K562 (cell line): ENCODE measurements around the gene TBX10. TPM values are rescaled to one million over a fixed set of nuclear protein-coding genes. Genes with fewer than 3 reads are reported as not detected.

Source experiments
- EP400 ChIP-seq: fragments of 450-650 bp; IDR thresholded peaks from 2 replicates; pipeline ENCODE4 v1.6.1; 2017; ENCODE audit warnings: antibody characterized with exemption, mild to moderate bottlenecking, moderate library complexity
- GTF2F1 ChIP-seq: IDR thresholded peaks from 2 replicates; pipeline ENCODE4 v1.6.1; 2011; ENCODE audit warnings: low read depth, low read length, improper control_type of control experiment
- HOXB6 ChIP-seq: fragments of 250-450 bp; sonication (Bioruptor Pico); IDR thresholded peaks from 2 replicates; pipeline ENCODE4 v1.5.1; 2022; ENCODE audit warnings: mild to moderate bottlenecking, borderline replicate concordance
- MAFF ChIP-seq: IDR thresholded peaks from 2 replicates; pipeline ENCODE4 v1.6.1; 2012; ENCODE audit warnings: low read length, improper control_type of control experiment
- MCM2 ChIP-seq: fragments of 450-650 bp; IDR thresholded peaks from 2 replicates; pipeline ENCODE4 v1.6.1; 2017; ENCODE audit warnings: low read depth, mild to moderate bottlenecking
- MEF2D ChIP-seq: conservative IDR thresholded peaks from 2 replicates; pipeline ENCODE4 v1.6.1; 2016; ENCODE audit warnings: low read depth, missing genetic modification characterization, missing compliant biosample characterization
- MLLT1 ChIP-seq, 2 experiments: fragments of 450-650 bp; IDR thresholded peaks; 2 replicates each; pipeline ENCODE4 v1.6.1; 2016
- NFIC ChIP-seq: fragments of 450-650 bp; IDR thresholded peaks from 2 replicates; pipeline ENCODE4 v1.6.1; 2017; ENCODE audit warnings: mild to moderate bottlenecking, inconsistent platforms
- PHF20 ChIP-seq: fragments of 450-650 bp; IDR thresholded peaks from 2 replicates; pipeline ENCODE4 v1.6.1; 2018; ENCODE audit not compliant: partially characterized antibody
- PPARD ChIP-seq: fragments of 250-450 bp; sonication (Bioruptor Pico); IDR thresholded peaks from 2 replicates; pipeline ENCODE4 v1.8.0; 2022; ENCODE audit warnings: inconsistent platforms, mild to moderate bottlenecking, moderate library complexity
- RBM22 ChIP-seq: fragments of 200-400 bp; formaldehyde crosslinking; IDR thresholded peaks from 2 replicates; pipeline ENCODE4 v1.6.1; 2018; ENCODE audit warnings: low read length, low read depth; ENCODE audit not compliant: poor library complexity, severe bottlenecking
- SMARCA5 ChIP-seq: fragments of 450-650 bp; IDR thresholded peaks from 2 replicates; pipeline ENCODE4 v1.6.1; 2016
- SMC3 ChIP-seq: conservative IDR thresholded peaks from 2 replicates; pipeline ENCODE4 v1.6.1; 2011; ENCODE audit warnings: low read depth, low read length, improper control_type of control experiment; ENCODE audit not compliant: insufficient read depth
- SOX6 ChIP-seq: fragments of 450-650 bp; IDR thresholded peaks from 2 replicates; pipeline ENCODE4 v1.6.1; 2014; ENCODE audit warnings: mild to moderate bottlenecking
- TAF9B ChIP-seq: fragments of 450-650 bp; IDR thresholded peaks from 2 replicates; pipeline ENCODE4 v1.6.1; 2018; ENCODE audit warnings: mild to moderate bottlenecking; ENCODE audit not compliant: partially characterized antibody
- ZNF12 ChIP-seq: sonication (generic); formaldehyde crosslinking; IDR thresholded peaks from 2 replicates; pipeline ENCODE4 v1.4.0; 2020; ENCODE audit warnings: mild to moderate bottlenecking, missing genetic modification reagents
- ZNF175 ChIP-seq: fragments of 200-800 bp; sonication (Bioruptor generic); IDR thresholded peaks from 2 replicates; pipeline ENCODE4 v1.6.1; 2016; ENCODE audit warnings: low read depth, mild to moderate bottlenecking, missing genetic modification characterization, missing compliant biosample characterization
- ZNF232 ChIP-seq: sonication (generic); formaldehyde crosslinking; IDR thresholded peaks from 2 replicates; pipeline ENCODE4 v1.8.0; 2022; ENCODE audit warnings: mild to moderate bottlenecking, missing genetic modification reagents
- ZNF589 ChIP-seq: fragments of 200-800 bp; sonication (Bioruptor generic); IDR thresholded peaks from 2 replicates; pipeline ENCODE4 v1.6.1; 2016; ENCODE audit warnings: low read depth, missing genetic modification characterization, missing compliant biosample characterization
- ZNF695 ChIP-seq: fragments of 450-650 bp; formaldehyde crosslinking; IDR thresholded peaks from 2 replicates; pipeline ENCODE4 v1.4.0; 2020; ENCODE audit warnings: mild to moderate bottlenecking, moderate library complexity
- ZNF764 ChIP-seq: fragments of 250-450 bp; sonication (Bioruptor Pico); IDR thresholded peaks from 2 replicates; pipeline ENCODE4 v1.4.0; 2020; ENCODE audit warnings: low read depth, mild to moderate bottlenecking, moderate library complexity
- ZSCAN32 ChIP-seq: fragments of 450-650 bp; formaldehyde crosslinking; IDR thresholded peaks from 2 replicates; pipeline ENCODE4 v1.4.0; 2020; ENCODE audit warnings: mild to moderate bottlenecking, moderate library complexity
- polyA plus RNA-seq, 8 experiments: library from polyadenylated mRNA; depleted of rRNA in 4 of 8; stranded (reverse) in 5 of 8; unstranded in 3 of 8; fragments of >200 nt; fragmentation: Nextera tagmentation in 2 of 8; fragmentation: Illumina TruSeq in 1 of 8; extraction: Ambion mirVana in 2 of 8; extraction: Trizol in 1 of 8; gene quantifications; 2 replicates each; pipeline versions ENCODE4 v1.2.1 to v1.2.3, GENCODE V29; 2011 to 2014; ENCODE audit warnings: inconsistent platforms in 1 of 8, missing spikeins in 1 of 8
- total RNA-seq, 7 experiments: library from RNA; depleted of rRNA in 6 of 7; stranded (reverse); fragments of >200 nt in 6 of 7; fragmentation: Illumina TruSeq in 2 of 7; extraction: Trizol in 2 of 7; gene quantifications; 2 replicates each; pipeline versions ENCODE4 v1.2.1 to v1.2.3, GENCODE V29; 2011 to 2021; ENCODE audit warnings: low replicate concordance in 1 of 7
- TF ChIP-seq, protein P1 (sequence below), 3 experiments: fragments of 200-800 bp in 1 of 3; sonication (Bioruptor generic) in 1 of 3; sonication (generic) in 1 of 3; formaldehyde crosslinking in 1 of 3; IDR thresholded peaks; 2 replicates each; pipeline versions ENCODE4 v1.6.1 to v1.8.0; 2016 to 2022; ENCODE audit warnings: mild to moderate bottlenecking in 2 of 3, missing compliant biosample characterization in 2 of 3, missing genetic modification characterization in 2 of 3, missing genetic modification reagents in 1 of 3
- TF ChIP-seq, protein P2 (sequence below): fragments of 450-650 bp; IDR thresholded peaks from 2 replicates; pipeline ENCODE4 v1.6.1; 2018; ENCODE audit not compliant: partially characterized antibody

The TBX10 gene
- total and polyA plus RNA-seq, 9 of the 15 experiments (the other 6 are each of a cell fraction or from before 2014, with no cell fraction given): not detected

- TF ChIP-seq PPARD (CRISPR knock-in tag): no peak
- TF ChIP-seq MEF2D (tag): no peak
- TF ChIP-seq MLLT1 (IDR thresholded peaks at IDR 0.05): no peak
- TF ChIP-seq ZNF589 (CRISPR knock-in tag): peak; percentile 48; the same call in 1 of the 2 replicates
- no peak for TF ChIP-seq SMC3
- TF ChIP-seq ZNF232 (CRISPR knock-in tag): no peak
- peak; percentile 74 for TF ChIP-seq EP400
- no peak for TF ChIP-seq ZNF12
- TF ChIP-seq, protein P1, sequence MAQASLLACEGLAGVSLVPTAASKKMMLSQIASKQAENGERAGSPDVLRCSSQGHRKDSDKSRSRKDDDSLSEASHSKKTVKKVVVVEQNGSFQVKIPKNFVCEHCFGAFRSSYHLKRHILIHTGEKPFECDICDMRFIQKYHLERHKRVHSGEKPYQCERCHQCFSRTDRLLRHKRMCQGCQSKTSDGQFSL (CRISPR knock-in tag; IDR thresholded peaks at IDR 0.05): no peak
- TF ChIP-seq, protein P1 (tag; IDR thresholded peaks at IDR 0.05): no peak
- no peak for TF ChIP-seq MCM2
- TF ChIP-seq ZNF764: no peak
- no peak for TF ChIP-seq MAFF
- TF ChIP-seq, protein P2, sequence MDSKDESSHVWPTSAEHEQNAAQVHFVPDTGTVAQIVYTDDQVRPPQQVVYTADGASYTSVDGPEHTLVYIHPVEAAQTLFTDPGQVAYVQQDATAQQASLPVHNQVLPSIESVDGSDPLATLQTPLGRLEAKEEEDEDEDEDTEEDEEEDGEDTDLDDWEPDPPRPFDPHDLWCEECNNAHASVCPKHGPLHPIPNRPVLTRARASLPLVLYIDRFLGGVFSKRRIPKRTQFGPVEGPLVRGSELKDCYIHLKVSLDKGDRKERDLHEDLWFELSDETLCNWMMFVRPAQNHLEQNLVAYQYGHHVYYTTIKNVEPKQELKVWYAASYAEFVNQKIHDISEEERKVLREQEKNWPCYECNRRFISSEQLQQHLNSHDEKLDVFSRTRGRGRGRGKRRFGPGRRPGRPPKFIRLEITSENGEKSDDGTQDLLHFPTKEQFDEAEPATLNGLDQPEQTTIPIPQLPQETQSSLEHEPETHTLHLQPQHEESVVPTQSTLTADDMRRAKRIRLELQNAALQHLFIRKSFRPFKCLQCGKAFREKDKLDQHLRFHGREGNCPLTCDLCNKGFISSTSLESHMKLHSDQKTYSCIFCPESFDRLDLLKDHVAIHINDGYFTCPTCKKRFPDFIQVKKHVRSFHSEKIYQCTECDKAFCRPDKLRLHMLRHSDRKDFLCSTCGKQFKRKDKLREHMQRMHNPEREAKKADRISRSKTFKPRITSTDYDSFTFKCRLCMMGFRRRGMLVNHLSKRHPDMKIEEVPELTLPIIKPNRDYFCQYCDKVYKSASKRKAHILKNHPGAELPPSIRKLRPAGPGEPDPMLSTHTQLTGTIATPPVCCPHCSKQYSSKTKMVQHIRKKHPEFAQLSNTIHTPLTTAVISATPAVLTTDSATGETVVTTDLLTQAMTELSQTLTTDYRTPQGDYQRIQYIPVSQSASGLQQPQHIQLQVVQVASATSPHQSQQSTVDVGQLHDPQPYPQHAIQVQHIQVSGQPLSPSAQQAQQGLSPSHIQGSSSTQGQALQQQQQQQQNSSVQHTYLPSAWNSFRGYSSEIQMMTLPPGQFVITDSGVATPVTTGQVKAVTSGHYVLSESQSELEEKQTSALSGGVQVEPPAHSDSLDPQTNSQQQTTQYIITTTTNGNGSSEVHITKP: no peak
- TF ChIP-seq ZNF175: 0 out of 2 replicates have a peak, but pooled peaks have one; percentile 48
- TF ChIP-seq ZNF695 (CRISPR knock-in tag): no peak
- TF ChIP-seq ZSCAN32 (CRISPR knock-in tag): no peak
- peak; percentile 53; the same call in 1 of the 2 replicates for TF ChIP-seq NFIC
- no peak for TF ChIP-seq PHF20
- no peak for TF ChIP-seq RBM22
- peak; percentile 73; the same call in 1 of the 2 replicates for TF ChIP-seq SOX6
- no peak for TF ChIP-seq HOXB6 (CRISPR knock-in tag)
- no peak for TF ChIP-seq TAF9B
- no peak for TF ChIP-seq SMARCA5
- TF ChIP-seq GTF2F1: no peak
Observed at GRCh38 chr11:67605231-67606011, 34.1 kb downstream of the TBX10 start (continued).
